ENCODE measurements around the gene USP13.

The USP13 gene

GRCh38 chr3:179652447-179653095 lies at the start of gene USP13:
Gene USP13, plus strand, starts transcription at chr3:179653040. Its CDS starts 186 bp downstream, at chr3:179653226.
- no peak; the same call in 1 of the 2 replicates for TF ChIP-seq MAX (IDR thresholded peaks at IDR 0.05)
- TF ChIP-seq EGR1 (IDR thresholded peaks at IDR 0.05), result peak; percentile 71
- TF ChIP-seq USF1 (IDR thresholded peaks at IDR 0.05), result no peak
- TF ChIP-seq TAF1 (IDR thresholded peaks at IDR 0.05; ENCODE audit: low read depth), result no peak
- no peak for TF ChIP-seq CREB1 (IDR thresholded peaks at IDR 0.05; ENCODE audit: low read depth)
- TF ChIP-seq CEBPB (IDR thresholded peaks at IDR 0.05), result no peak
- no peak for TF ChIP-seq EP300 (IDR thresholded peaks at IDR 0.05; ENCODE audit: borderline replicate concordance)
- TF ChIP-seq TEAD4 (IDR thresholded peaks at IDR 0.05), result no peak
- TF ChIP-seq TCF12 (IDR thresholded peaks at IDR 0.05; ENCODE audit: low read depth), result peak; percentile 49; the same call in 1 of the 2 replicates
- no peak for TF ChIP-seq RAD21 (IDR thresholded peaks at IDR 0.05; ENCODE audit: low read depth)
- TF ChIP-seq REST (IDR thresholded peaks at IDR 0.05; ENCODE audit: low read depth), result no peak
- peak; percentile 91 for TF ChIP-seq FOXM1 (IDR thresholded peaks at IDR 0.05; ENCODE audit: borderline replicate concordance, low read depth)
- TF ChIP-seq ZBTB7A (IDR thresholded peaks at IDR 0.05; ENCODE audit: low read depth), result peak; percentile 96

GRCh38 chr3:179603321-179603720 lies 49.5 kb upstream of the USP13 start:
- TF ChIP-seq FOXM1 (IDR thresholded peaks at IDR 0.05; ENCODE audit: borderline replicate concordance, low read depth), result no peak
- no peak for TF ChIP-seq MAX (IDR thresholded peaks at IDR 0.05)

GRCh38 chr3:179603831-179604230 lies 49.0 kb upstream of the USP13 start:
- TF ChIP-seq CREB1 (IDR thresholded peaks at IDR 0.05; ENCODE audit: low read depth), result no peak
- no peak for TF ChIP-seq REST (IDR thresholded peaks at IDR 0.05; ENCODE audit: low read depth)
- TF ChIP-seq EP300 (IDR thresholded peaks at IDR 0.05; ENCODE audit: borderline replicate concordance), result no peak
- no peak for TF ChIP-seq MAX (IDR thresholded peaks at IDR 0.05)

GRCh38 chr3:179604321-179605078 lies 48.3 kb upstream of the USP13 start, which contains the start of the genes MRPL47 and NDUFB5:
Gene MRPL47, minus strand, starts transcription at chr3:179604638. Its CDS starts 14 bp downstream, at chr3:179604624.
Gene NDUFB5, plus strand, starts transcription at chr3:179604794. Its CDS starts 22 bp downstream, at chr3:179604816.
- no peak for TF ChIP-seq ZBTB7A (IDR thresholded peaks at IDR 0.05; ENCODE audit: low read depth)
- TF ChIP-seq EGR1 (IDR thresholded peaks at IDR 0.05), result peak; percentile 90
- no peak for TF ChIP-seq EP300 (IDR thresholded peaks at IDR 0.05; ENCODE audit: borderline replicate concordance)
- no peak for TF ChIP-seq CEBPB (IDR thresholded peaks at IDR 0.05)
- TF ChIP-seq FOXM1 (IDR thresholded peaks at IDR 0.05; ENCODE audit: borderline replicate concordance, low read depth), result no peak; the same call in 1 of the 2 replicates
- TF ChIP-seq CREB1 (IDR thresholded peaks at IDR 0.05; ENCODE audit: low read depth), result peak; percentile 95
- peak; percentile 98 for TF ChIP-seq TAF1 (IDR thresholded peaks at IDR 0.05; ENCODE audit: low read depth)
- peak; percentile 80 for TF ChIP-seq TCF12 (IDR thresholded peaks at IDR 0.05; ENCODE audit: low read depth)
- no peak for TF ChIP-seq USF1 (IDR thresholded peaks at IDR 0.05)
- peak; percentile 83 for TF ChIP-seq MAX (IDR thresholded peaks at IDR 0.05)
- peak; percentile 70 for TF ChIP-seq TEAD4 (IDR thresholded peaks at IDR 0.05)
- TF ChIP-seq RAD21 (IDR thresholded peaks at IDR 0.05; ENCODE audit: low read depth), result no peak
- TF ChIP-seq YY1 (IDR thresholded peaks at IDR 0.05; ENCODE audit: low read depth), result peak; percentile 100
- TF ChIP-seq NFIC (IDR thresholded peaks at IDR 0.05), result no peak; the same call in 1 of the 2 replicates

- TF ChIP-seq NFIC (IDR thresholded peaks at IDR 0.05) (no peak), CEBPB (IDR thresholded peaks at IDR 0.05) (no peak), REST (IDR thresholded peaks at IDR 0.05; ENCODE audit: low read depth) (no peak), EP300 (IDR thresholded peaks at IDR 0.05; ENCODE audit: borderline replicate concordance) (no peak), USF1 (IDR thresholded peaks at IDR 0.05) (no peak), CREB1 (IDR thresholded peaks at IDR 0.05; ENCODE audit: low read depth) (no peak), EGR1 (IDR thresholded peaks at IDR 0.05) (no peak), FOXM1 (IDR thresholded peaks at IDR 0.05; ENCODE audit: borderline replicate concordance, low read depth) (no peak), RAD21 (IDR thresholded peaks at IDR 0.05; ENCODE audit: low read depth) (no peak), TCF12 (IDR thresholded peaks at IDR 0.05; ENCODE audit: low read depth) (no peak), TAF1 (IDR thresholded peaks at IDR 0.05; ENCODE audit: low read depth) (no peak), YY1 (IDR thresholded peaks at IDR 0.05; ENCODE audit: low read depth) (no peak), MAX (IDR thresholded peaks at IDR 0.05) (no peak), ZBTB7A (IDR thresholded peaks at IDR 0.05; ENCODE audit: low read depth) (no peak), TEAD4 (IDR thresholded peaks at IDR 0.05) (no peak)
Measured at GRCh38 chr3:179606534-179607085, 46.2 kb upstream of the USP13 start.

Data from Ishikawa (cell line).